GM12878 (cell line): ENCODE data around the gene BCL11A. TPM values are rescaled to one million over a fixed set of nuclear protein-coding genes. Genes with fewer than 3 reads are reported as not detected.

Experiments
- ATAC-seq: fragments of 200-7000 bp; cut with Tn5 transposase; 3 replicates; pipeline ENCODE4 v1.9.1; 2020; ENCODE audit warnings: mild to moderate bottlenecking, moderate library complexity
- BruUV-seq: library from RNA; stranded (reverse); fragments of 400-500 nt; replicated peaks from 2 replicates; lab custom pipeline; 2021; lab: Mats Ljungman, UMichigan
- CTCF ChIA-PET: fragments of 300-600 bp; sonication (Branson Sonifier 250); formaldehyde crosslinking; extraction: SDS; loops from one replicate; lab custom pipeline; 2021; ENCODE audit warnings: inconsistent platforms; lab: Yijun Ruan, JAX
- POLR2A ChIA-PET: fragments of 350-600 bp; formaldehyde crosslinking; extraction: SDS; loops from one replicate; lab custom pipeline; 2021; ENCODE audit warnings: inconsistent platforms; lab: Charles Lee
- RAD21 ChIA-PET: fragments of 300-600 bp; sonication (Branson Sonifier 250); formaldehyde crosslinking; loops from one replicate; lab custom pipeline; 2023; ENCODE audit warnings: antibody characterized with exemption; ENCODE audit not compliant: unreplicated experiment; lab: Charles Lee
- SMC1A ChIA-PET: fragments of 300-600 bp; sonication (Branson Sonifier 250); formaldehyde crosslinking; loops from one replicate; lab custom pipeline; 2023; ENCODE audit not compliant: unreplicated experiment, uncharacterized antibody; lab: Charles Lee
- DNase-seq: peaks from one replicate; pipeline ENCODE4 v3.0.0-alpha.2; 2011; ENCODE audit warnings: low read depth, low spot score
- FAIRE-seq: peaks from 3 replicates; lab custom pipeline; 2011; peaks lifted over from hg19 to GRCh38; lab: Jason Lieb, UNC
- H2AFZ ChIP-seq: 2 replicates; pipeline ENCODE4 v1.6.0; 2011; ENCODE audit warnings: low read depth, low read length, control low read depth; ENCODE audit not compliant: control insufficient read depth
- H3K27ac ChIP-seq: 2 replicates; pipeline ENCODE4 v1.5.1; 2011; ENCODE audit warnings: control low read depth; ENCODE audit not compliant: control insufficient read depth, insufficient read depth
- H3K27me3 ChIP-seq, 2 experiments: replicated peaks in 1 of 2; 2 replicates each; pipeline versions ENCODE4 v1.6.0 to v1.6.1; 2011; ENCODE audit warnings: low read length in 1 of 2; ENCODE audit not compliant: control insufficient read depth in 2 of 2, insufficient read depth in 2 of 2
- H3K36me3 ChIP-seq, 2 experiments: 2 replicates each; pipeline ENCODE4 v1.5.1; 2011; ENCODE audit warnings: low read length in 1 of 2; ENCODE audit not compliant: control insufficient read depth in 2 of 2, insufficient read depth in 2 of 2
- H3K4me1 ChIP-seq: 2 replicates; pipeline ENCODE4 v1.6.1; 2011; ENCODE audit warnings: mild to moderate bottlenecking, low read length, moderate library complexity, mixed read lengths; ENCODE audit not compliant: control insufficient read depth, insufficient read depth
- H3K4me2 ChIP-seq: 2 replicates; pipeline ENCODE4 v1.6.0; 2011; ENCODE audit warnings: control low read depth; ENCODE audit not compliant: control insufficient read depth, insufficient read depth
- H3K4me3 ChIP-seq: fragments of 200-600 bp; sonication (generic); 2 replicates; pipeline ENCODE4 v1.5.1; 2016
- H3K79me2 ChIP-seq: 2 replicates; pipeline ENCODE4 v1.6.0; 2011; ENCODE audit warnings: low read length; ENCODE audit not compliant: control insufficient read depth, insufficient read depth
- H3K9ac ChIP-seq: 2 replicates; pipeline ENCODE4 v1.8.0; 2011; ENCODE audit warnings: low read length, control low read depth, mixed read lengths; ENCODE audit not compliant: control insufficient read depth, insufficient read depth
- H3K9me3 ChIP-seq: replicated peaks from 3 replicates; pipeline ENCODE4 v1.5.1; 2011; ENCODE audit warnings: mild to moderate bottlenecking, low read length; ENCODE audit not compliant: control insufficient read depth, insufficient read depth
- H4K20me1 ChIP-seq: 2 replicates; pipeline ENCODE4 v1.6.0; 2011; ENCODE audit not compliant: control insufficient read depth, insufficient read depth
- ATF7 ChIP-seq: fragments of 450-650 bp; IDR thresholded peaks from 2 replicates; pipeline ENCODE4 v1.6.1; 2016; ENCODE audit warnings: low read depth, mild to moderate bottlenecking
- CBX3 ChIP-seq: fragments of 200-600 bp; sonication (generic); IDR thresholded peaks from 2 replicates; pipeline ENCODE4 v1.6.1; 2016; ENCODE audit warnings: low read depth, borderline replicate concordance
- LARP7 ChIP-seq: fragments of 450-650 bp; IDR thresholded peaks from 2 replicates; pipeline ENCODE4 v1.6.1; 2017; ENCODE audit warnings: mild to moderate bottlenecking
- NRF1 ChIP-seq: conservative IDR thresholded peaks from 2 replicates; pipeline ENCODE4 v1.6.1; 2011; ENCODE audit warnings: mild to moderate bottlenecking, low read depth, low read length, improper control_type of control experiment
- PAX5 ChIP-seq: IDR thresholded peaks from 2 replicates; pipeline ENCODE4 v1.6.1; 2011; ENCODE audit warnings: low read depth, low read length, borderline replicate concordance
- SMARCA5 ChIP-seq: fragments of 450-650 bp; IDR thresholded peaks from 2 replicates; pipeline ENCODE4 v1.6.1; 2017; ENCODE audit warnings: mild to moderate bottlenecking
- SMC3 ChIP-seq: IDR thresholded peaks from 2 replicates; pipeline ENCODE4 v1.6.1; 2011; ENCODE audit warnings: low read length, improper control_type of control experiment, borderline replicate concordance
- SREBF2 ChIP-seq: IDR thresholded peaks from 2 replicates; pipeline ENCODE4 v1.6.1; 2012; ENCODE audit warnings: mild to moderate bottlenecking, low read length
- TAF1 ChIP-seq: IDR thresholded peaks from 2 replicates; pipeline ENCODE4 v1.6.1; 2011; ENCODE audit warnings: mild to moderate bottlenecking, low read depth, low read length, borderline replicate concordance
- TARDBP ChIP-seq: IDR thresholded peaks from 2 replicates; pipeline ENCODE4 v1.6.1; 2016; ENCODE audit warnings: borderline replicate concordance
- ZNF622 ChIP-seq: fragments of 450-650 bp; IDR thresholded peaks from 2 replicates; pipeline ENCODE4 v1.6.1; 2017; ENCODE audit warnings: mild to moderate bottlenecking, inconsistent platforms
- WGBS: methylation state at CpG from one replicate; pipeline ENCODE4 v1.1.6; 2016; ENCODE audit warnings: low lambda C conversion rate; ENCODE audit not compliant: insufficient replicate concordance, insufficient coverage; ENCODE audit errors: missing lambda C conversion rate; 5-methylcytosine and 5-hydroxymethylcytosine counted together
- in situ Hi-C: fragments of 300-500 bp; cut with MboI; formaldehyde crosslinking; loops from 9 replicates; pipeline ENCODE4 v1.14.3; 2018; ENCODE audit warnings: mixed read lengths
- intact Hi-C: fragments of 100-400 bp; cut with micrococcal nuclease; formaldehyde crosslinking; loops from one replicate; pipeline ENCODE4 v1.14.2; 2022; ENCODE audit not compliant: unreplicated experiment
- polyA plus RNA-seq, 11 experiments: library from polyadenylated mRNA; depleted of rRNA in 4 of 11; unstranded in 6 of 11; stranded (reverse) in 5 of 11; fragments of >200 nt; fragmentation: Nextera tagmentation in 4 of 11; fragmentation: Illumina TruSeq in 1 of 11; extraction: Ambion mirVana in 4 of 11; extraction: Trizol in 1 of 11; gene quantifications; 1 replicate in 1 of 11; 2 replicates in 10 of 11; pipeline versions ENCODE4 v1.2.1 to v1.2.3, GENCODE V29; 2011 to 2016; ENCODE audit warnings: inconsistent platforms in 2 of 11, missing spikeins in 2 of 11, low read depth in 1 of 11
- total RNA-seq, 4 experiments: library from RNA; depleted of rRNA in 3 of 4; stranded (reverse); fragments of >200 nt in 3 of 4; fragmentation: Illumina TruSeq in 1 of 4; extraction: Trizol in 1 of 4; gene quantifications; 2 replicates each; pipeline versions ENCODE4 v1.2.1 to v1.2.3, GENCODE V29; 2013 to 2021
- TF ChIP-seq, protein P1 (sequence below): IDR thresholded peaks from 2 replicates; pipeline ENCODE4 v1.6.1; 2012; ENCODE audit warnings: low read depth, low read length, improper control_type of control experiment
- TF ChIP-seq, protein P2 (sequence below): fragments of 450-650 bp; IDR thresholded peaks from 2 replicates; pipeline ENCODE4 v1.6.1; 2017; ENCODE audit warnings: mild to moderate bottlenecking
- TF ChIP-seq, protein P3 (sequence below), 3 experiments: IDR thresholded peaks in 2 of 3; conservative IDR thresholded peaks in 1 of 3; 2 replicates each; pipeline ENCODE4 v1.5.1; 2011; ENCODE audit warnings: low read depth in 3 of 3, low read length in 3 of 3, mild to moderate bottlenecking in 3 of 3, control low read depth in 2 of 3, moderate library complexity in 2 of 3, inconsistent platforms in 1 of 3, mixed read lengths in 1 of 3; ENCODE audit not compliant: control insufficient read depth in 2 of 3, insufficient read depth in 1 of 3; ENCODE audit errors: extremely low read depth in 1 of 3
- TF ChIP-seq, protein P4 (sequence below): fragments of 450-650 bp; IDR thresholded peaks from 2 replicates; pipeline ENCODE4 v1.6.1; 2016; ENCODE audit warnings: mild to moderate bottlenecking

BCL11A gene
- total and polyA plus RNA-seq, 10 of the 15 experiments (the other 5 are each of a cell fraction or from before 2014, with no cell fraction given): 7.5 to 26.6 (median 11.1) TPM; not detected in 1

DNA sequence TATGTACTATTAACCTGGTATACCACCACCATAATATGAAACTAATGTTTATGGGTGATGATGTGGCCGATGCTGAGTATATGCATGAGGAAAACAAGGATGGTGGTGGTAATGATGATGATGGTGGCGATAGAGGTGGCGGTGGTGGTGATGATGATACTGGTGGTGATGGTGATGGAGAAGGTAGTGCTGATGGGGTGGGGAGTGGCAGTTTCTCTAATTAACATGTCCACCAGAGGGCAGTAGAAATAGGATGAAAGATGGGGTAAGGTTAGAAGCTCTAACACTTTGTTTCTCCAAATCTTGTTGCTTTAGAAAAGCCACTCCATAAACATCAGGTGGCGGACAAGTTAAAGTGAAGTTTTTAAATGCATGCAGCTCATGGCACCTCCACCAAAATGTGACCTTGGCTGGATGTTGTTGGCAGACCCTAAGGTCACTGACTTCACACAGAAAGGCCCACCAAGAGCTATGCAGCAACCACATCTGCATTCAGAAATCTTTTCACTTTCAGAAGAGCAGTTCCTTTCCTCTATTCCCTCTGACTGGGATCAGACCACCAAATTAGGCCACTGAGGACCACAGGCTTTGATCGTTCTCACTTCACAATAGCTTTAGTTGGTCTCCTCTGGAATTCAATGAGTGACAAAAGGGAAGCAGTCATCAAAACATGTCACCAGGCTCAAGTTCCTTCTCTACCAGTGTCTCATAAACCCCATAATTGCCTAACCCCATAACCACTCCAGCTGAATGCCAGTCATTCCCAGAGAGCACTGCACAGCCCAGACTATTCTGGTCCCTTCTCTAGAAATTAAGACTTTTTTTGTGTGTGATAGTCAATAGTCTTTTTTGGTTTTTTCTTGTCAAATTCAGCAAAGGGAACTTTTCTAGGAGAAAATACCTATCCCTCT is 7.5 kb upstream of the BCL11A start:
- peaks cover 0 to 3% of the 10 kb centered on the region in 2 experiments; a peak in 2 of 4 replicates for H3K27me3 ChIP-seq
- SMC1A ChIA-PET: interaction anchor here (0.6 to 1.5 kb wide), 7 partner anchors 15 to 1251 kb away, joined by 3 to 6 read pairs (median 3); no protein-coding TSS in a partner anchor
- no peaks in the 10 kb centered on the region for H4K20me1 ChIP-seq
- peak; percentile 62 for FAIRE-seq
- no peak overlapping the region for H3K9ac ChIP-seq
- peak; percentile 93 for ATAC-seq
- peaks cover 4% of the 10 kb centered on the region for H3K4me1 ChIP-seq
- no peak overlapping the region for H3K4me2 ChIP-seq
- POLR2A ChIA-PET: no interaction called here
- in situ Hi-C loops (loop anchor here (10.0 kb wide), 1 partner anchor 1536 kb away; no protein-coding TSS in a partner anchor), intact Hi-C loops (loop anchor here (2.0 to 5.0 kb wide), 2 partner anchors 82 to 111 kb away; no protein-coding TSS in a partner anchor)
- no peaks in the 10 kb centered on the region for H3K36me3 ChIP-seq
- CTCF ChIA-PET: interaction anchor here (0.6 to 6.5 kb wide), 17 partner anchors 10 to 1267 kb away, joined by 3 to 49 read pairs (median 5); no protein-coding TSS in a partner anchor
- DNase-seq: no peak
- peaks cover 2% of the 10 kb centered on the region; the same call in 1 of the 2 replicates for H3K79me2 ChIP-seq
- H3K4me3 ChIP-seq: no peak overlapping the region
- no peak overlapping the region for H2AFZ ChIP-seq
- 15% methylated on average over 5 of the region's 5 CpGs for WGBS
- no peaks in the 10 kb centered on the region for H3K9me3 ChIP-seq
- BruUV-seq: no TSS peak
- no peak overlapping the region for H3K27ac ChIP-seq
- RAD21 ChIA-PET: interaction anchor here (0.9 to 1.6 kb wide), 4 partner anchors 10 to 80 kb away, joined by 3 to 8 read pairs (median 4); no protein-coding TSS in a partner anchor
- TF ChIP-seq SREBF2 (no peak), SMARCA5 (no peak), SMC3 (peak; percentile 52), ZNF622 (no peak), PAX5 (no peak), CBX3 (no peak), ATF7 (no peak), LARP7 (no peak), TARDBP (no peak), TAF1 (no peak), NRF1 (no peak)
- TF ChIP-seq, protein P1, sequence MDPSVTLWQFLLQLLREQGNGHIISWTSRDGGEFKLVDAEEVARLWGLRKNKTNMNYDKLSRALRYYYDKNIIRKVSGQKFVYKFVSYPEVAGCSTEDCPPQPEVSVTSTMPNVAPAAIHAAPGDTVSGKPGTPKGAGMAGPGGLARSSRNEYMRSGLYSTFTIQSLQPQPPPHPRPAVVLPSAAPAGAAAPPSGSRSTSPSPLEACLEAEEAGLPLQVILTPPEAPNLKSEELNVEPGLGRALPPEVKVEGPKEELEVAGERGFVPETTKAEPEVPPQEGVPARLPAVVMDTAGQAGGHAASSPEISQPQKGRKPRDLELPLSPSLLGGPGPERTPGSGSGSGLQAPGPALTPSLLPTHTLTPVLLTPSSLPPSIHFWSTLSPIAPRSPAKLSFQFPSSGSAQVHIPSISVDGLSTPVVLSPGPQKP: no peak
- TF ChIP-seq, protein P2, sequence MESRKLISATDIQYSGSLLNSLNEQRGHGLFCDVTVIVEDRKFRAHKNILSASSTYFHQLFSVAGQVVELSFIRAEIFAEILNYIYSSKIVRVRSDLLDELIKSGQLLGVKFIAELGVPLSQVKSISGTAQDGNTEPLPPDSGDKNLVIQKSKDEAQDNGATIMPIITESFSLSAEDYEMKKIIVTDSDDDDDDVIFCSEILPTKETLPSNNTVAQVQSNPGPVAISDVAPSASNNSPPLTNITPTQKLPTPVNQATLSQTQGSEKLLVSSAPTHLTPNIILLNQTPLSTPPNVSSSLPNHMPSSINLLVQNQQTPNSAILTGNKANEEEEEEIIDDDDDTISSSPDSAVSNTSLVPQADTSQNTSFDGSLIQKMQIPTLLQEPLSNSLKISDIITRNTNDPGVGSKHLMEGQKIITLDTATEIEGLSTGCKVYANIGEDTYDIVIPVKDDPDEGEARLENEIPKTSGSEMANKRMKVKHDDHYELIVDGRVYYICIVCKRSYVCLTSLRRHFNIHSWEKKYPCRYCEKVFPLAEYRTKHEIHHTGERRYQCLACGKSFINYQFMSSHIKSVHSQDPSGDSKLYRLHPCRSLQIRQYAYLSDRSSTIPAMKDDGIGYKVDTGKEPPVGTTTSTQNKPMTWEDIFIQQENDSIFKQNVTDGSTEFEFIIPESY: no peak
- TF ChIP-seq, protein P3, sequence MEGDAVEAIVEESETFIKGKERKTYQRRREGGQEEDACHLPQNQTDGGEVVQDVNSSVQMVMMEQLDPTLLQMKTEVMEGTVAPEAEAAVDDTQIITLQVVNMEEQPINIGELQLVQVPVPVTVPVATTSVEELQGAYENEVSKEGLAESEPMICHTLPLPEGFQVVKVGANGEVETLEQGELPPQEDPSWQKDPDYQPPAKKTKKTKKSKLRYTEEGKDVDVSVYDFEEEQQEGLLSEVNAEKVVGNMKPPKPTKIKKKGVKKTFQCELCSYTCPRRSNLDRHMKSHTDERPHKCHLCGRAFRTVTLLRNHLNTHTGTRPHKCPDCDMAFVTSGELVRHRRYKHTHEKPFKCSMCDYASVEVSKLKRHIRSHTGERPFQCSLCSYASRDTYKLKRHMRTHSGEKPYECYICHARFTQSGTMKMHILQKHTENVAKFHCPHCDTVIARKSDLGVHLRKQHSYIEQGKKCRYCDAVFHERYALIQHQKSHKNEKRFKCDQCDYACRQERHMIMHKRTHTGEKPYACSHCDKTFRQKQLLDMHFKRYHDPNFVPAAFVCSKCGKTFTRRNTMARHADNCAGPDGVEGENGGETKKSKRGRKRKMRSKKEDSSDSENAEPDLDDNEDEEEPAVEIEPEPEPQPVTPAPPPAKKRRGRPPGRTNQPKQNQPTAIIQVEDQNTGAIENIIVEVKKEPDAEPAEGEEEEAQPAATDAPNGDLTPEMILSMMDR (IDR thresholded peaks at IDR 0.05 in 2 of 3, conservative IDR thresholded peaks at IDR 0.05 in 1 of 3; ENCODE audit: control insufficient read depth in 2 of 3, extremely low read depth in 1 of 3, insufficient read depth in 1 of 3, low read depth in 3 of 3, low read length in 3 of 3): peak; percentile 36 to 57 (median 57); a peak in 5 of 6 replicates
- TF ChIP-seq, protein P4, sequence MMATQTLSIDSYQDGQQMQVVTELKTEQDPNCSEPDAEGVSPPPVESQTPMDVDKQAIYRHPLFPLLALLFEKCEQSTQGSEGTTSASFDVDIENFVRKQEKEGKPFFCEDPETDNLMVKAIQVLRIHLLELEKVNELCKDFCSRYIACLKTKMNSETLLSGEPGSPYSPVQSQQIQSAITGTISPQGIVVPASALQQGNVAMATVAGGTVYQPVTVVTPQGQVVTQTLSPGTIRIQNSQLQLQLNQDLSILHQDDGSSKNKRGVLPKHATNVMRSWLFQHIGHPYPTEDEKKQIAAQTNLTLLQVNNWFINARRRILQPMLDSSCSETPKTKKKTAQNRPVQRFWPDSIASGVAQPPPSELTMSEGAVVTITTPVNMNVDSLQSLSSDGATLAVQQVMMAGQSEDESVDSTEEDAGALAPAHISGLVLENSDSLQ: peak; percentile 53; the same call in 1 of the 2 replicates
